Measurements from ENCODE around the gene SUGCT. TPM values are rescaled to one million over a fixed set of nuclear protein-coding genes. Genes with fewer than 3 reads are reported as not detected.
A peak's percentile ranks its signal among the peaks of the same experiment; 100 is the strongest.
"Not testable (repeated sequence)": the region's sequence is repeated elsewhere in the genome, so short reads cannot be mapped to it uniquely, and the experiment has no call there.

Gene SUGCT
- total RNA-seq, 3 donors from 2014 or later, result 7.6 to 19.1 (median 10.1) TPM

DNA sequence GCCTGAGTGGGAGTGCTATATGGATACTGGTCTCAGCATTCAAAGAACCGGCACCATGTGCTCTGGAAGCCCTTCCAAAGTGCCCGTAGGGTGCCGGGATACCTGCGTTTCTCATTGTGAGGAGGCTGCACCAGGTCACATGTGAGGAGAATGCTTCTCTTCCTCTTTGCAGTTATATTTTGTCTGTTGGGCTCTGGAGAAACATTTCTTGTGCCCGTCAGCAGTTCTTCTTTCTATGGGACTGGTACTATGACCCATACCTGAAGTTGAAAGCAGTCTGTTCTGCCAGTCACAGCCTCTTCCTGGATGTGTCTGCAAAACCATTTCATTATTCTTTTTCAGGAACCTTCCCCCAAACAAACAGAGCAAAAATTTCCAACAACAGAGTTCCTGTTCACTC, 465.0 kb downstream of the SUGCT start:
- TF ChIP-seq, protein P1, sequence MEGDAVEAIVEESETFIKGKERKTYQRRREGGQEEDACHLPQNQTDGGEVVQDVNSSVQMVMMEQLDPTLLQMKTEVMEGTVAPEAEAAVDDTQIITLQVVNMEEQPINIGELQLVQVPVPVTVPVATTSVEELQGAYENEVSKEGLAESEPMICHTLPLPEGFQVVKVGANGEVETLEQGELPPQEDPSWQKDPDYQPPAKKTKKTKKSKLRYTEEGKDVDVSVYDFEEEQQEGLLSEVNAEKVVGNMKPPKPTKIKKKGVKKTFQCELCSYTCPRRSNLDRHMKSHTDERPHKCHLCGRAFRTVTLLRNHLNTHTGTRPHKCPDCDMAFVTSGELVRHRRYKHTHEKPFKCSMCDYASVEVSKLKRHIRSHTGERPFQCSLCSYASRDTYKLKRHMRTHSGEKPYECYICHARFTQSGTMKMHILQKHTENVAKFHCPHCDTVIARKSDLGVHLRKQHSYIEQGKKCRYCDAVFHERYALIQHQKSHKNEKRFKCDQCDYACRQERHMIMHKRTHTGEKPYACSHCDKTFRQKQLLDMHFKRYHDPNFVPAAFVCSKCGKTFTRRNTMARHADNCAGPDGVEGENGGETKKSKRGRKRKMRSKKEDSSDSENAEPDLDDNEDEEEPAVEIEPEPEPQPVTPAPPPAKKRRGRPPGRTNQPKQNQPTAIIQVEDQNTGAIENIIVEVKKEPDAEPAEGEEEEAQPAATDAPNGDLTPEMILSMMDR (IDR thresholded peaks at IDR 0.05), result no peak
- no peaks in the 10 kb centered on the region for H3K36me3 ChIP-seq (ENCODE audit: low read depth)
- H3K9me3 ChIP-seq, result no peaks in the 10 kb centered on the region
- no peak for DNase-seq
- no peak overlapping the region for H3K4me3 ChIP-seq
- no peak for ATAC-seq
- intact Hi-C loops (cut with DNase I, micrococcal nuclease), result no loop called here
- no peaks in the 10 kb centered on the region for H3K4me1 ChIP-seq (ENCODE audit: low read depth)

DNA sequence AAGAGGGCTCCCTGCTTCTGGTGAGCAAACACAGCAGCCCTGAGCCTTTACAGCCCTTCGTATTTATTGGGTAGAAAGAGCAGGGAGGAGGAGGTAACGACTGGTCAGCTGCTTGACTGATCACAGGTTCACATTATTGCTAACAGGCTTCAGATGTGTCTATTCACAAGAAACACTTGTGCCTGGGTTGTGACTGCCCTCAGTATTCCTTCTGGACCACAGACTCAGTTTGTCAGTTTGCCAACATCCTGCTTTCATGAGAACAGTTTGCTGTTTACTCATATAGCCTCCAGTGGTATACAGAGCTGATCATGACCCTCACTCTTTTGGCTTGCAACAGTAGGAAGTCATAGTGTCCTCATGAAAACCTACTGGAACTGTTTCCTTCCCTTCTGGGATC, 467.5 kb downstream of the SUGCT start:
- intact Hi-C loops (cut with DNase I, micrococcal nuclease); H3K4me1 ChIP-seq (ENCODE audit: low read depth); H3K36me3 ChIP-seq (ENCODE audit: low read depth); H3K4me3 ChIP-seq; H3K9me3 ChIP-seq; ATAC-seq; DNase-seq: not testable (repeated sequence)

DNA sequence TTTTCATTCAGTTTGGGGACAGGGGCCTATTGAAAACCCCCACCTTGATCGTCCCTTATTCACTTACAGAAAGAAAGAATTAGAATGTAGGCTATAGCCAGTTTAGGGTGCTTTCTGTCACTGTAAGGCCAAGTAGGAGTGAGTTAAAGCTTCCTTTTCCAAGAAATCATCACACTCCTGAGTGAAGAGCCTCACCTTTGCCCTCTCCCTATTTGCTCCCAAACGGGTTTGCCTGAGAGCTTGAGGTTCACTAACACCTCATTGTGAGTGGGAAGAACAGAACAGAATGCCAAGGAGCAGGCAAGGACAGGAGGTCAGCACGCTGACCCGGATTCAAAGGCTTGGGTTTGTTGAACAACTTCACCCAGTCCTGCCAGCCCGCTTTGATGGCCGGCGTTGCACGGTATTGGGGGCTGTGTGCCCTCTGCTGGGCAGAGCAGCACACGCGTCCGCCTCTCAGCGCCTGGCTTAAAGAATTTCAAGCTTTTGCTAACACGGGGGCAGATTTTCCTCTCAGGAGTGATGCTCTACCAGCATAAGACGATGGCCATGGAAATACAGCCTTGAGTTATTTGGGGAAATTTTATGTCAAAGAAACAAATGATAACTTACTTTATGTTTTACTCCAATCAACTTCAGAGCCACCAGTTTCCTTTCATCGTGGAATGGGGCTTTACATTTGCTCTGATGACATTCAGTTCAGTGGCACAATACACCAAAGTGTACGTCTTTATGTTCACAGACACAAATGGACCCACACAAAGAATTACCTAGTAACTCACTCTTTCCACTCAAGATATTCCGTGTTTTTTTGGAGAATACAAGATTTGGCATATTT, 470.0 kb downstream of the SUGCT start:
- ATAC-seq, result peak; percentile 72
- TF ChIP-seq, protein P1 (IDR thresholded peaks at IDR 0.05), result peak; percentile 22
- H3K36me3 ChIP-seq (ENCODE audit: low read depth), result no peaks in the 10 kb centered on the region
- intact Hi-C loops (cut with DNase I, micrococcal nuclease), result no loop called here
- DNase-seq, result peak; percentile 51 to 53 (median 52)
- H3K4me3 ChIP-seq, result no peak overlapping the region
- no peaks in the 10 kb centered on the region for H3K9me3 ChIP-seq
- H3K4me1 ChIP-seq (ENCODE audit: low read depth), result no peaks in the 10 kb centered on the region

DNA sequence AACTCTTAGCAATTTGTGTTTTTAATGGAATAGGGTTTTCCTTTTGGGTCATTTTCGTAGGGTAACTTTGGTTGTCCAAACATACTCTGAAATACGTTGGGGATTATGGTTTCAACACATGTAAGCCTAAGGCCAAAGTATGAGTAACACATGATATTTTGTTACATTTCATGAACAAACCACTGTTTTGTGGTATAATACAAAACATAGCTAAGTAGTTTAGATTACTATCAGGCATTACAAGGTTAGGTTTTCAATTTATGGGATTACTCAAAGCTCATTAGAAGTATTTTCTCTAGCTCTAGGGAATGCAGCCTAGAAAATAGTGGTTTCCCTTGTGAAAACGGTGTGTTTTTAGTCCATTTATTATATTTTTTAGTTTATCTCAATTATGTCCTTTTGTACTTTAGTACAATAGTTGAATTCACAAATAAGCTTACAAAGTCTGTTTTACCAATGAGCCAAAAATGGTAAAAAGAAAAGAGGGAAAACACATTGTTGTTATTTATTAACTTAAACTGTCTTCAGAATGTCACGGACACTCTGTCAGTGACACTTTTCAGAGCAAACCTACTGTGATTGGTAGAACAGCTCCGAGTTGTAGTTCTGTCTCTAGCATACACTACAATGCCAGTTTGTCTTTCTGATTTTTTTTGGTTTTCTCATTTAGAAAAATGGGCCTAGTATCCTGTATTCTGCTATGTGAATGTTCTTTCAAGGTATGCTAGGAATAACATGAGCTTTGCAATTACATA, 473.7 kb downstream of the SUGCT start:
- no peak for ATAC-seq
- DNase-seq, result no peak
- Histone ChIP-seq H3K36me3 (ENCODE audit: low read depth) (no peaks in the 10 kb centered on the region), H3K4me3 (no peak overlapping the region), H3K9me3 (no peaks in the 10 kb centered on the region), H3K4me1 (ENCODE audit: low read depth) (peaks cover 4% of the 10 kb centered on the region)
- intact Hi-C loops (cut with DNase I, micrococcal nuclease), result no loop called here
- TF ChIP-seq, protein P1 (IDR thresholded peaks at IDR 0.05), result no peak

DNA sequence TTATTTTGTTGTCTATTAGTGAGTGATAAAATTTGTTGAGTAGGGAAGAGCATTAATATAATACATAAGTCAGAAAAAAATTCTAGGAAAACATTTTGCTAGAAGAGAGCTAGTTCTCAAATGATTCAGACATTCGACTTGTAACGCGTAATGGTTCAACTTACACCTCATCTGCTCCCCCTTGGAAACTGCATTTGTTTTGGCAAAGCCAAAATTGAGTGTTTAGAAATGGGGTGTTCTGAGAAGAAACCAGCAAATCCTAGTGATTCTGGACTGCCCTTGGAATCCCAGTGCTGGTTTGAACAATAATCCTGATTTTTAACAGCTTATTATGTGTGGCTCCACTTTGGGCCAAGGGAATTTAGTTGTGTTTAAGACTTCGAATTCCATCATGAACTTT, 475.7 kb downstream of the SUGCT start:
- ATAC-seq, result no peak
- no peaks in the 10 kb centered on the region for H3K36me3 ChIP-seq (ENCODE audit: low read depth)
- H3K4me3 ChIP-seq, result no peak overlapping the region
- DNase-seq, result no peak
- H3K9me3 ChIP-seq, result no peaks in the 10 kb centered on the region
- TF ChIP-seq, protein P1 (IDR thresholded peaks at IDR 0.05), result no peak
- intact Hi-C loops (cut with DNase I, micrococcal nuclease), result no loop called here
- H3K4me1 ChIP-seq (ENCODE audit: low read depth), result peaks cover 4% of the 10 kb centered on the region
